ENCODE data around the gene CEP95.

Gene CEP95

GRCh38 chr17:64496348-64496785 lies 10.4 kb upstream of the CEP95 start:
- no peak for FAIRE-seq

- peak; percentile 96 for FAIRE-seq
Observed at GRCh38 chr17:64496786-64497564, 9.8 kb upstream of the CEP95 start, which contains the start of gene POLG2. TSS of gene POLG2 (minus strand) at chr17:64497054. CDS start at chr17:64496968, 86 bp downstream.

GRCh38 chr17:64497565-64498035 lies 9.2 kb upstream of the CEP95 start:
- FAIRE-seq, result no peak

- FAIRE-seq, result peak; percentile 76
Observed at GRCh38 chr17:64498308-64499203, 8.2 kb upstream of the CEP95 start.

GRCh38 chr17:64499805-64500486 lies 6.8 kb upstream of the CEP95 start:
- no peak for FAIRE-seq

- no peak for FAIRE-seq
Observed at GRCh38 chr17:64500487-64500859, 6.3 kb upstream of the CEP95 start.

- no peak for FAIRE-seq
Observed at GRCh38 chr17:64500862-64501765, 5.7 kb upstream of the CEP95 start.

GRCh38 chr17:64502021-64502420 lies 4.8 kb upstream of the CEP95 start:
- FAIRE-seq, result no peak

- FAIRE-seq, result no peak
Observed at GRCh38 chr17:64502809-64503208, 4.0 kb upstream of the CEP95 start.

- no peak for FAIRE-seq
Observed at GRCh38 chr17:64503341-64503740, 3.4 kb upstream of the CEP95 start.

GRCh38 chr17:64503821-64504768 lies 2.7 kb upstream of the CEP95 start:
- FAIRE-seq, result no peak

GRCh38 chr17:64504769-64505339 lies 1.9 kb upstream of the CEP95 start:
- FAIRE-seq, result no peak

- no peak for FAIRE-seq
Observed at GRCh38 chr17:64505340-64506200, 1.2 kb upstream of the CEP95 start.

- peak; percentile 84 for FAIRE-seq
Observed at GRCh38 chr17:64506201-64506575, 589 bp upstream of the CEP95 start, which contains the start of gene DDX5. TSS of gene DDX5 (minus strand) at chr17:64506289. CDS start at chr17:64506119, 170 bp downstream.

GRCh38 chr17:64507413-64507782 lies 621 bp downstream of the CEP95 start:
- no peak for FAIRE-seq

- FAIRE-seq, result no peak
Observed at GRCh38 chr17:64508683-64509082, 1.9 kb downstream of the CEP95 start.

- FAIRE-seq, result no peak
Observed at GRCh38 chr17:64509179-64509578, 2.4 kb downstream of the CEP95 start.

- no peak for FAIRE-seq
Observed at GRCh38 chr17:64515419-64515818, 8.6 kb downstream of the CEP95 start.

GRCh38 chr17:64515829-64516228 lies 9.1 kb downstream of the CEP95 start:
- no peak for FAIRE-seq
